AG09319 (cell line): ENCODE data around the gene TAC3.

Experiments
- DNase-seq: peaks from one replicate; pipeline ENCODE4 v3.0.0-alpha.2; 2010; ENCODE audit warnings: low read depth; ENCODE audit errors: extremely low read depth
- CTCF ChIP-seq: IDR thresholded peaks from 2 replicates; pipeline ENCODE4 v1.5.1; 2011; ENCODE audit warnings: low read depth, mild to moderate bottlenecking, inconsistent platforms, low read length, moderate library complexity

The TAC3 gene

DNA sequence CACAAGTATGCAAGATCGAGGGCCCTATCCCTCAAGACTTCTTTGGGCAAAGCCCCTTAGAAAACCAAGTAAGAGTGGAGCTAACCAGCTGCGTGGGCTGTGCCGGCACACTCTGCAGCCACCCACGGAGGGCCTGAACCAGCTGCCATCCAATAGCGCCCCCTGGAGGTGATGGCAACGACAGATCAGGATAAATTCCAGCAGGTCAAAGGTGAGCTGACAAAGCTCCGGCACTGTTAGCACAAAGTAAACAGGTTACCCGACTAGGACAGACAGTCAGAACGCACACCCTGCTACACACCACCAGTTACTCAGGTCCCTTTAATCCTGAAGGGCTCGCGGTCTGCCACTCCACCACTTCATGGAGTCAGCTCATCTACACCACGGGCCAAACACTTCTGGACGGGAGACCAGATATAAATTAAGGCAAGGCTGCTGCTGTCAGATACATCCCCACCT lies 14.9 kb downstream of the TAC3 start:
- DNase-seq, result no peak
- TF ChIP-seq CTCF, result peak; percentile 61

DNA sequence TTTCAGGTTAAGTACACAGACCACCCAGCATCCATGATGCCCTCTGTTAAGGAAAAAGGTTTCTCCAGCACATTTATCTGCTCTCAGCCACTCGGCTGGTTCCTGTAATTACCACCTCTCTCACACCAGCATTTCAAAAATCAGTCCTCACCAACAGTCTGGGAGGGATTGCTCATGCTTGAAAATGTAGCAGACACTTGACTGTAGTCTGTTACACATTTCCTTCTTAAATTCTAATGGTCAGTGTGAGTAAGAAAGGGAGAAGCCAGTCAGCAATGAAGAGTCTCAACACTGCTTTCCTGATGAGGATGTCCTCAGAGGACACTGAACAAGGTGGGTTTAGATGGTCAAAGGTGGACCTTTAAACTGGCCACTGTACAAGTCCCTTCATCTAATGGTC lies 15.9 kb downstream of the TAC3 start:
- no peak for TF ChIP-seq CTCF
- no peak for DNase-seq

GRCh38 chr12:56999456-56999855 lies 16.9 kb downstream of the TAC3 start:
- no peak for DNase-seq
- TF ChIP-seq CTCF, result no peak

GRCh38 chr12:56998981-56999380 lies 17.3 kb downstream of the TAC3 start:
- TF ChIP-seq CTCF, result no peak
- DNase-seq, result no peak

GRCh38 chr12:56998316-56998715 lies 18.0 kb downstream of the TAC3 start:
- TF ChIP-seq CTCF, result no peak
- DNase-seq, result no peak

- DNase-seq, result no peak
- no peak for TF ChIP-seq CTCF
These were observed 19.4 kb downstream of the TAC3 start for GRCh38 chr12:56996793-56997545.

DNA sequence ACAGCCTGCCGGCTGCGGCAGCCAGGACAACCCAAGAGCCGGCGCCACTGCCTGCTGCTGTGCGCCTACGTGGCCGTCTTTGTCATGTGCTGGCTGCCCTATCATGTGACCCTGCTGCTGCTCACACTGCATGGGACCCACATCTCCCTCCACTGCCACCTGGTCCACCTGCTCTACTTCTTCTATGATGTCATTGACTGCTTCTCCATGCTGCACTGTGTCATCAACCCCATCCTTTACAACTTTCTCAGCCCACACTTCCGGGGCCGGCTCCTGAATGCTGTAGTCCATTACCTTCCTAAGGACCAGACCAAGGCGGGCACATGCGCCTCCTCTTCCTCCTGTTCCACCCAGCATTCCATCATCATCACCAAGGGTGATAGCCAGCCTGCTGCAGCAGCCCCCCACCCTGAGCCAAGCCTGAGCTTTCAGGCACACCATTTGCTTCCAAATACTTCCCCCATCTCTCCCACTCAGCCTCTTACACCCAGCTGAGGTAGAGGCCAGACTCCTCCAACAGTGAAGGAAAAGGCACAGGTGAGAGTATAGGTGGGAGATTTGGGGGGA lies 20.3 kb downstream of the TAC3 start:
- no peak for DNase-seq
- TF ChIP-seq CTCF, result no peak
